H1 (cell line): ENCODE results near the gene MYH6. TPM values are rescaled to one million over a fixed set of nuclear protein-coding genes. Genes with fewer than 3 reads are reported as not detected.

Source experiments
- CTCF ChIA-PET: fragments of 300-600 bp; sonication (Branson Sonifier 250); formaldehyde crosslinking; loops from one replicate; lab custom pipeline; 2021; ENCODE audit not compliant: partially characterized antibody; lab: Charles Lee
- POLR2A ChIA-PET: fragments of 300-600 bp; sonication (Branson Sonifier 250); formaldehyde crosslinking; loops from one replicate; lab custom pipeline; 2021; ENCODE audit warnings: inconsistent platforms; ENCODE audit not compliant: partially characterized antibody; lab: Charles Lee
- DNase-seq, 2 experiments: peaks; one replicate each; pipeline versions ENCODE4 v3.0.0 to v3.0.0-alpha.2; 2010 to 2022; ENCODE audit warnings: low spot score in 2 of 2, low read depth in 1 of 2, mixed read lengths in 1 of 2
- FAIRE-seq: peaks from 2 replicates; lab custom pipeline; 2011; peaks lifted over from hg19 to GRCh38; lab: Jason Lieb, UNC
- H2AFZ ChIP-seq: 2 replicates; pipeline ENCODE4 v1.8.1; 2012; ENCODE audit warnings: low read length, inconsistent platforms
- H2AK5ac ChIP-seq: 2 replicates; pipeline ENCODE4 v1.6.1; 2013; ENCODE audit warnings: low read depth, low read length
- H2BK120ac ChIP-seq: replicated peaks from 2 replicates; pipeline ENCODE3; 2013; ENCODE audit warnings: low read depth, low read length, inconsistent platforms
- H2BK12ac ChIP-seq: 2 replicates; pipeline ENCODE4 v1.6.1; 2013; ENCODE audit warnings: low read depth, low read length
- H2BK15ac ChIP-seq: 2 replicates; pipeline ENCODE4 v1.6.1; 2013; ENCODE audit warnings: low read length
- H2BK20ac ChIP-seq: 2 replicates; pipeline ENCODE4 v1.6.1; 2013; ENCODE audit warnings: low read length
- H2BK5ac ChIP-seq: 2 replicates; pipeline ENCODE4 v1.6.1; 2013; ENCODE audit warnings: low read depth, low read length
- H3K14ac ChIP-seq: 2 replicates; pipeline ENCODE4 v1.6.1; 2013; ENCODE audit warnings: inconsistent platforms; ENCODE audit not compliant: insufficient read length
- H3K18ac ChIP-seq: 2 replicates; pipeline ENCODE4 v1.6.1; 2013; ENCODE audit warnings: low read length; ENCODE audit errors: extremely low read depth
- H3K23ac ChIP-seq: 2 replicates; pipeline ENCODE4 v1.6.1; 2013; ENCODE audit warnings: inconsistent platforms; ENCODE audit not compliant: insufficient read length
- H3K23me2 ChIP-seq: 2 replicates; pipeline ENCODE4 v1.6.1; 2013; ENCODE audit warnings: low read depth, low read length
- H3K27ac ChIP-seq: 2 replicates; pipeline ENCODE4 v1.6.1; 2011; ENCODE audit warnings: low read depth, low read length, inconsistent platforms
- H3K27me3 ChIP-seq, 4 experiments: replicated peaks in 1 of 4; 1 replicate in 1 of 4; 2 replicates in 3 of 4; pipeline versions ENCODE4 v1.6.1 to v1.8.1; 2011 to 2013; ENCODE audit warnings: low read length in 3 of 4, mild to moderate bottlenecking in 3 of 4, inconsistent platforms in 2 of 4, mixed read lengths in 2 of 4, moderate library complexity in 1 of 4; ENCODE audit not compliant: control insufficient read depth in 3 of 4, insufficient read depth in 3 of 4; ENCODE audit errors: extremely low read depth in 1 of 4
- H3K36me3 ChIP-seq, 4 experiments: 2 replicates each; pipeline versions ENCODE4 v1.6.1 to v1.8.1; 2011 to 2013; ENCODE audit warnings: mild to moderate bottlenecking in 4 of 4, low read length in 3 of 4, moderate library complexity in 2 of 4, control low read depth in 1 of 4, inconsistent platforms in 1 of 4; ENCODE audit not compliant: insufficient read depth in 4 of 4, control insufficient read depth in 2 of 4
- H3K4ac ChIP-seq: replicated peaks from 2 replicates; pipeline ENCODE3; 2013; ENCODE audit warnings: low read length, low read depth, mixed read lengths, inconsistent platforms; ENCODE audit not compliant: insufficient read length
- H3K4me1 ChIP-seq, 4 experiments: replicated peaks in 1 of 4; 1 replicate in 1 of 4; 2 replicates in 3 of 4; pipeline versions ENCODE4 v1.6.1 to v1.8.1; 2011 to 2013; ENCODE audit warnings: low read length in 3 of 4, inconsistent platforms in 2 of 4, mixed read lengths in 1 of 4; ENCODE audit not compliant: insufficient read depth in 4 of 4, control insufficient read depth in 3 of 4
- H3K4me2 ChIP-seq, 2 experiments: 2 replicates each; pipeline versions ENCODE4 v1.6.1 to v1.8.1; 2011 to 2013; ENCODE audit warnings: low read depth in 2 of 2, low read length in 2 of 2, control low read depth in 1 of 2, inconsistent platforms in 1 of 2, mild to moderate bottlenecking in 1 of 2; ENCODE audit not compliant: insufficient read depth in 1 of 2
- H3K4me3 ChIP-seq, 4 experiments: fragments of 200-600, 300-600 bp in 1 of 4; sonication (generic), shearing (Covaris generic), sonication (Bioruptor Twin) in 1 of 4; 2 replicates each; pipeline versions ENCODE4 v1.5.1 to v1.8.1; 2011 to 2016; ENCODE audit warnings: low read length in 4 of 4, low read depth in 3 of 4, control low read depth in 2 of 4, inconsistent platforms in 2 of 4, mild to moderate bottlenecking in 2 of 4, mixed read lengths in 1 of 4, moderate library complexity in 1 of 4; ENCODE audit not compliant: insufficient read depth in 2 of 4; ENCODE audit errors: extremely low read depth in 1 of 4
- H3K56ac ChIP-seq: replicated peaks from 2 replicates; pipeline ENCODE3; 2013; ENCODE audit warnings: low read depth, mild to moderate bottlenecking, mixed read lengths, low read length, inconsistent platforms; ENCODE audit not compliant: insufficient read length
- H3K79me1 ChIP-seq: 2 replicates; pipeline ENCODE4 v1.6.1; 2013; ENCODE audit warnings: low read depth, low read length, control low read depth
- H3K79me2 ChIP-seq, 2 experiments: 2 replicates each; pipeline versions ENCODE4 v1.6.1 to v1.8.1; 2012 to 2013; ENCODE audit warnings: low read length in 2 of 2, mild to moderate bottlenecking in 2 of 2, inconsistent platforms in 1 of 2; ENCODE audit not compliant: insufficient read depth in 2 of 2, control insufficient read depth in 1 of 2
- H3K9ac ChIP-seq, 4 experiments: replicated peaks in 1 of 4; 1 replicate in 1 of 4; 2 replicates in 3 of 4; pipeline versions ENCODE4 v1.6.1 to v1.8.1; 2011 to 2013; ENCODE audit warnings: low read depth in 3 of 4, low read length in 3 of 4, control low read depth in 2 of 4, mild to moderate bottlenecking in 2 of 4, moderate library complexity in 2 of 4, inconsistent platforms in 1 of 4; ENCODE audit errors: extremely low read depth in 1 of 4
- H3K9me3 ChIP-seq, 2 experiments: 2 replicates each; pipeline versions ENCODE4 v1.6.1 to v1.8.1; 2012 to 2013; ENCODE audit warnings: mild to moderate bottlenecking in 2 of 2, moderate library complexity in 2 of 2, control low read depth in 1 of 2, inconsistent platforms in 1 of 2, low read depth in 1 of 2, low read length in 1 of 2, mixed read lengths in 1 of 2; ENCODE audit not compliant: insufficient read depth in 2 of 2
- H4K20me1 ChIP-seq, 2 experiments: replicated peaks in 1 of 2; 2 replicates each; pipeline versions ENCODE3 to v1.8.1; 2011 to 2013; ENCODE audit warnings: inconsistent platforms in 2 of 2, low read length in 2 of 2, mild to moderate bottlenecking in 1 of 2; ENCODE audit not compliant: insufficient read depth in 2 of 2, control insufficient read depth in 1 of 2
- H4K5ac ChIP-seq: 2 replicates; pipeline ENCODE4 v1.6.1; 2013; ENCODE audit warnings: low read length, low read depth, mixed read lengths, inconsistent platforms; ENCODE audit not compliant: insufficient read length
- H4K8ac ChIP-seq: 2 replicates; pipeline ENCODE4 v1.8.0; 2013; ENCODE audit warnings: mild to moderate bottlenecking, moderate library complexity, low read length, inconsistent platforms; ENCODE audit not compliant: insufficient read depth; ENCODE audit errors: extremely low read depth
- H4K91ac ChIP-seq: replicated peaks from 2 replicates; pipeline ENCODE3; 2013; ENCODE audit warnings: low read length, mixed read lengths, inconsistent platforms; ENCODE audit not compliant: insufficient read length
- ATF3 ChIP-seq: IDR thresholded peaks from 2 replicates; pipeline ENCODE4 v1.6.1; 2011; ENCODE audit warnings: low read depth, mild to moderate bottlenecking, low read length; ENCODE audit not compliant: insufficient read depth
- CEBPB ChIP-seq: IDR thresholded peaks from 2 replicates; pipeline ENCODE4 v1.6.1; 2012; ENCODE audit warnings: low read depth, low read length
- CTBP2 ChIP-seq: IDR thresholded peaks from 2 replicates; pipeline ENCODE4 v1.7.0; 2011; ENCODE audit warnings: borderline replicate concordance, mild to moderate bottlenecking, moderate library complexity, mixed read lengths, low read length; ENCODE audit not compliant: insufficient read depth, insufficient read length
- CTCF ChIP-seq, 3 experiments: IDR thresholded peaks; 1 replicate in 2 of 3; 2 replicates in 1 of 3; pipeline versions ENCODE4 v1.5.1 to v1.6.1; 2011; ENCODE audit warnings: low read length in 3 of 3, mild to moderate bottlenecking in 3 of 3, inconsistent platforms in 2 of 3, low read depth in 1 of 3, moderate library complexity in 1 of 3; ENCODE audit not compliant: insufficient read depth in 1 of 3; ENCODE audit errors: control extremely low read depth in 1 of 3
- GABPA ChIP-seq: IDR thresholded peaks from 2 replicates; pipeline ENCODE4 v1.6.1; 2011; ENCODE audit warnings: mild to moderate bottlenecking, low read length, moderate library complexity, borderline replicate concordance; ENCODE audit not compliant: insufficient read depth
- HDAC2 ChIP-seq, 2 experiments: fragments of 300-600 bp in 1 of 2; sonication (generic) in 1 of 2; IDR thresholded peaks; 2 replicates each; pipeline ENCODE4 v1.6.1; 2011 to 2012; ENCODE audit warnings: low read depth in 2 of 2, low read length in 2 of 2, mild to moderate bottlenecking in 2 of 2, moderate library complexity in 2 of 2, borderline replicate concordance in 1 of 2, inconsistent platforms in 1 of 2
- NRF1 ChIP-seq: IDR thresholded peaks from 2 replicates; pipeline ENCODE4 v1.6.1; 2011; ENCODE audit warnings: mild to moderate bottlenecking, low read depth, low read length, improper control_type of control experiment
- SP4 ChIP-seq: IDR thresholded peaks from 2 replicates; pipeline ENCODE4 v1.6.1; 2012; ENCODE audit warnings: low read length, inconsistent platforms
- TAF7 ChIP-seq: optimal IDR thresholded peaks from 2 replicates; pipeline ENCODE3; 2011; ENCODE audit warnings: low read depth, mild to moderate bottlenecking, inconsistent platforms, low read length, moderate library complexity, borderline replicate concordance
- WGBS, 2 experiments: shearing (Covaris generic) in 1 of 2; methylation state at CpG; one replicate each; pipeline versions ENCODE4 v1.1.6 to v1.1.7; 2013 to 2015; ENCODE audit warnings: low lambda C conversion rate in 2 of 2, mixed read lengths in 2 of 2, inconsistent platforms in 1 of 2, low coverage in 1 of 2, missing lambda C conversion rate in 1 of 2; ENCODE audit not compliant: insufficient replicate concordance in 2 of 2, insufficient coverage in 1 of 2, insufficient read length in 1 of 2; ENCODE audit errors: extremely low coverage in 1 of 2, missing lambda C conversion rate in 1 of 2; 5-methylcytosine and 5-hydroxymethylcytosine counted together
- polyA plus RNA-seq, 7 experiments: library from polyadenylated mRNA; depleted of rRNA in 3 of 7; stranded (reverse) in 5 of 7; unstranded in 2 of 7; fragments of >200 nt in 5 of 7; fragments of 200-250 nt in 2 of 7; gene quantifications; 1 replicate in 5 of 7; 2 replicates in 1 of 7; 4 replicates in 1 of 7; pipeline versions ENCODE4 v1.2.1 to v1.2.3, GENCODE V29; 2011 to 2013; ENCODE audit warnings: missing spikeins in 2 of 7, mixed read lengths in 2 of 7
- total RNA-seq: library from RNA; stranded (reverse); fragmentation: NEBNext Ultra II Directional; extraction: Animal tissue kit (Norgen Biotek cat#: 25700); gene quantifications from 2 replicates; pipeline ENCODE4 v1.2.1, GENCODE V29; 2021

Gene MYH6
- total and polyA plus RNA-seq, 2 of the 8 experiments (the other 6 are each of a cell fraction or from before 2014, with no cell fraction given): 0.03 TPM; not detected in 1

- CTCF ChIA-PET: interaction anchor here (0.7 to 2.7 kb wide), 8 partner anchors 10 to 186 kb away, joined by 3 to 21 read pairs (median 3); partner anchors contain the start of gene MYH7
- TF ChIP-seq CTCF (IDR thresholded peaks at IDR 0.05; ENCODE audit: control extremely low read depth in 1 of 3, insufficient read depth in 1 of 3, low read depth in 1 of 3, low read length in 3 of 3): peak in 2 of 3 experiments; percentile 12 to 27; a peak in 2 of 4 replicates
- no peak for TF ChIP-seq ATF3
- no peak for TF ChIP-seq GABPA
- TF ChIP-seq CTBP2: no peak
- no peak for TF ChIP-seq HDAC2 (IDR thresholded peaks at IDR 0.05; ENCODE audit: borderline replicate concordance in 1 of 2, low read depth in 2 of 2, low read length in 2 of 2)
- no peak for TF ChIP-seq TAF7
- no peak for TF ChIP-seq SP4
- TF ChIP-seq NRF1: no peak
- TF ChIP-seq CEBPB: no peak
These were observed 38.3 kb upstream of the MYH6 start for GRCh38 chr14:23446291-23446851.

More at GRCh38 chr14:23446291-23446851, 38.3 kb upstream of the MYH6 start:
- POLR2A ChIA-PET: interaction anchor here (1.3 kb wide), 1 partner anchor 8 kb away, joined by 4 read pairs; no protein-coding TSS in a partner anchor
- Histone ChIP-seq H3K14ac (no peak overlapping the region), H3K23ac (no peak overlapping the region), H3K4me2 (no peak overlapping the region), H2BK12ac (no peak overlapping the region), H3K9me3 (no peaks in the 10 kb centered on the region), H4K8ac (no peak overlapping the region), H3K4me3 (no peak overlapping the region), H2AFZ (no peak overlapping the region), H4K5ac (no peak overlapping the region), H3K18ac (no peak overlapping the region), H3K56ac (no peak overlapping the region), H3K27ac (no peak overlapping the region), H4K91ac (no peak overlapping the region), H3K4ac (no peak overlapping the region), H2BK5ac (no peak overlapping the region), H4K20me1 (no peaks in the 10 kb centered on the region), H2BK20ac (no peak overlapping the region), H3K4me1 (peaks cover 2 to 12% (median 9%) of the 10 kb centered on the region in 4 experiments), H3K23me2 (no peaks in the 10 kb centered on the region; the same call in none of the 2 replicates), H3K27me3 (no peaks in the 10 kb centered on the region; a peak in 2 of 7 replicates), H2AK5ac (no peak overlapping the region), H2BK15ac (no peak overlapping the region), H3K36me3 (no peaks in the 10 kb centered on the region), H3K9ac (no peak overlapping the region), H3K79me1 (no peaks in the 10 kb centered on the region), H3K79me2 (no peaks in the 10 kb centered on the region), H2BK120ac (no peak overlapping the region)
- DNase-seq (no peak), FAIRE-seq (no peak)
- 80% methylated on average over 4 of the region's 4 CpGs; no CpG with 5 or more reads in 1 of the 2 experiments for WGBS, 2 experiments
